ENCODE data around the gene DIDO1.

DIDO1 gene

GRCh38 chr20:62926229-62927127 lies at the start of gene DIDO1:
TSS of gene DIDO1 (minus strand) at chr20:62926505.
- peak; percentile 66 for DNase-seq (ENCODE audit: low spot score)

GRCh38 chr20:62975251-62975760 lies 49.0 kb upstream of the DIDO1 start:
- no peak for DNase-seq (ENCODE audit: low spot score)

GRCh38 chr20:62972845-62973745 lies 46.8 kb upstream of the DIDO1 start:
- DNase-seq (ENCODE audit: low spot score): no peak

GRCh38 chr20:62971950-62972844 lies 45.9 kb upstream of the DIDO1 start:
- peak; percentile 89 for DNase-seq (ENCODE audit: low spot score)

- no peak for DNase-seq (ENCODE audit: low spot score)
Measured at GRCh38 chr20:62971211-62971949, 45.1 kb upstream of the DIDO1 start.

- DNase-seq (ENCODE audit: low spot score): no peak
Measured at GRCh38 chr20:62970307-62971210, 44.3 kb upstream of the DIDO1 start.

- DNase-seq (ENCODE audit: low spot score): no peak
Measured at GRCh38 chr20:62969939-62970306, 43.6 kb upstream of the DIDO1 start.

- no peak for DNase-seq (ENCODE audit: low spot score)
Measured at GRCh38 chr20:62969179-62969760, 43.0 kb upstream of the DIDO1 start.

GRCh38 chr20:62968378-62969178 lies 42.3 kb upstream of the DIDO1 start:
- no peak for DNase-seq (ENCODE audit: low spot score)

- no peak for DNase-seq (ENCODE audit: low spot score)
Measured at GRCh38 chr20:62967628-62968351, 41.5 kb upstream of the DIDO1 start.

GRCh38 chr20:62967149-62967501 lies 40.8 kb upstream of the DIDO1 start:
- DNase-seq (ENCODE audit: low spot score): no peak

GRCh38 chr20:62966212-62967148 lies 40.2 kb upstream of the DIDO1 start:
- no peak for DNase-seq (ENCODE audit: low spot score)

- DNase-seq (ENCODE audit: low spot score): no peak
Measured at GRCh38 chr20:62965363-62965771, 39.1 kb upstream of the DIDO1 start.

GRCh38 chr20:62964700-62965099 lies 38.4 kb upstream of the DIDO1 start:
- no peak for DNase-seq (ENCODE audit: low spot score)

- DNase-seq (ENCODE audit: low spot score): no peak
Measured at GRCh38 chr20:62963614-62964397, 37.5 kb upstream of the DIDO1 start.
